ENCODE measurements around the gene RBFOX1. TPM values are rescaled to one million over a fixed set of nuclear protein-coding genes. Genes with fewer than 3 reads are reported as not detected.

RBFOX1 gene
- total and polyA plus RNA-seq, 10 of the 15 experiments (the other 5 are each of a cell fraction or from before 2014, with no cell fraction given), result 0.87 TPM; not detected in 9

DNA sequence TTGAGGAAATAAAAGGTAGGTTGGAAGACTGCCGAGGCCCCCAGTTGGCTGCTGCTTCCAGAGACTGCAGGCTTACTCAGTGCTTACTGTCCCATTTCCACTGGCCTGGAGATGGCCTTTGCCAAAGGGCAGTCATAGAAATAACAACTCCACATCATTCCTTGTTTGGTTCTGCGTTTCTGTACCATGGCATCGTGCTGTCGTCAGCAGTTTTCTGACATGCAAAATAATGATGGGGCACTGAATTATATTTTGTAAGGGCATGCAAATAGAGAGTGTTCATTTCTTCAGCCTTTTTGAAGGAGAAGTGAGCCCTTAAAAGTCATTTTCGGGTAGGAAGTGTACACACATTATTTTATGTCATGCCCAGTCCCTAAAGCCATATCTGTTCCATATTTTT, 88.9 kb downstream of the RBFOX1 start:
- Histone ChIP-seq H2AFZ (ENCODE audit: control insufficient read depth, low read depth, low read length) (no peak overlapping the region), H3K9ac (ENCODE audit: control insufficient read depth, insufficient read depth, low read length) (no peak overlapping the region), H3K4me3 (no peak overlapping the region), H3K4me1 (ENCODE audit: control insufficient read depth, insufficient read depth, low read length) (no peaks in the 10 kb centered on the region), H3K4me2 (ENCODE audit: control insufficient read depth, insufficient read depth) (no peak overlapping the region), H3K79me2 (ENCODE audit: control insufficient read depth, insufficient read depth, low read length) (no peaks in the 10 kb centered on the region), H3K27me3 (replicated peaks in 1 of 2; ENCODE audit: control insufficient read depth in 2 of 2, insufficient read depth in 2 of 2, low read length in 1 of 2) (no peaks in the 10 kb centered on the region), H3K27ac (ENCODE audit: control insufficient read depth, insufficient read depth) (no peak overlapping the region), H3K36me3 (ENCODE audit: control insufficient read depth in 2 of 2, insufficient read depth in 2 of 2, low read length in 1 of 2) (no peaks in the 10 kb centered on the region), H4K20me1 (ENCODE audit: control insufficient read depth, insufficient read depth) (no peaks in the 10 kb centered on the region), H3K9me3 (replicated peaks; ENCODE audit: control insufficient read depth, insufficient read depth, low read length) (no peaks in the 10 kb centered on the region)
- CTCF ChIA-PET, result no interaction called here
- WGBS (ENCODE audit: insufficient coverage, insufficient replicate concordance, low lambda C conversion rate, missing lambda C conversion rate), result 37% methylated on average over 5 of the region's 5 CpGs
- FAIRE-seq, result no peak
- SMC1A ChIA-PET (ENCODE audit: uncharacterized antibody, unreplicated experiment), result no interaction called here
- POLR2A ChIA-PET, result no interaction called here
- intact Hi-C loops (cut with micrococcal nuclease; ENCODE audit: unreplicated experiment) (no loop called here), in situ Hi-C loops (cut with MboI) (no loop called here)
- no peak for ATAC-seq
- TF ChIP-seq HSF1 (IDR thresholded peaks at IDR 0.05; ENCODE audit: low read depth, low read length) (no peak), MYB (IDR thresholded peaks at IDR 0.05; ENCODE audit: borderline replicate concordance, low read depth, low read length) (no peak), NR2C1 (IDR thresholded peaks at IDR 0.05) (no peak), FOS (IDR thresholded peaks at IDR 0.05; ENCODE audit: borderline replicate concordance, extremely low read depth, insufficient read length) (no peak), EED (IDR thresholded peaks at IDR 0.05; ENCODE audit: low read depth) (no peak), JUNB (IDR thresholded peaks at IDR 0.05) (no peak), EP300 (IDR thresholded peaks at IDR 0.05; ENCODE audit: borderline replicate concordance in 1 of 2, control insufficient read depth in 1 of 2, low read depth in 2 of 2, low read length in 2 of 2) (no peak), ZNF24 (IDR thresholded peaks at IDR 0.05) (no peak), RELA (IDR thresholded peaks at IDR 0.05; ENCODE audit: borderline replicate concordance, partially characterized antibody) (no peak), YBX1 (IDR thresholded peaks at IDR 0.05) (no peak), SPI1 (IDR thresholded peaks at IDR 0.05; ENCODE audit: borderline replicate concordance, insufficient read depth, low read depth, low read length) (no peak), RCOR1 (conservative IDR thresholded peaks at IDR 0.05; ENCODE audit: low read depth, low read length) (no peak), RAD21 (IDR thresholded peaks at IDR 0.05; ENCODE audit: insufficient read depth, low read depth, low read length) (no peak), RUNX3 (IDR thresholded peaks at IDR 0.05; ENCODE audit: low read length) (no peak), POLR2A (IDR thresholded peaks at IDR 0.05; ENCODE audit: low read depth, low read length) (no peak), NFIC (IDR thresholded peaks at IDR 0.05; ENCODE audit: low read depth, low read length) (no peak)
- TF ChIP-seq, protein P1, sequence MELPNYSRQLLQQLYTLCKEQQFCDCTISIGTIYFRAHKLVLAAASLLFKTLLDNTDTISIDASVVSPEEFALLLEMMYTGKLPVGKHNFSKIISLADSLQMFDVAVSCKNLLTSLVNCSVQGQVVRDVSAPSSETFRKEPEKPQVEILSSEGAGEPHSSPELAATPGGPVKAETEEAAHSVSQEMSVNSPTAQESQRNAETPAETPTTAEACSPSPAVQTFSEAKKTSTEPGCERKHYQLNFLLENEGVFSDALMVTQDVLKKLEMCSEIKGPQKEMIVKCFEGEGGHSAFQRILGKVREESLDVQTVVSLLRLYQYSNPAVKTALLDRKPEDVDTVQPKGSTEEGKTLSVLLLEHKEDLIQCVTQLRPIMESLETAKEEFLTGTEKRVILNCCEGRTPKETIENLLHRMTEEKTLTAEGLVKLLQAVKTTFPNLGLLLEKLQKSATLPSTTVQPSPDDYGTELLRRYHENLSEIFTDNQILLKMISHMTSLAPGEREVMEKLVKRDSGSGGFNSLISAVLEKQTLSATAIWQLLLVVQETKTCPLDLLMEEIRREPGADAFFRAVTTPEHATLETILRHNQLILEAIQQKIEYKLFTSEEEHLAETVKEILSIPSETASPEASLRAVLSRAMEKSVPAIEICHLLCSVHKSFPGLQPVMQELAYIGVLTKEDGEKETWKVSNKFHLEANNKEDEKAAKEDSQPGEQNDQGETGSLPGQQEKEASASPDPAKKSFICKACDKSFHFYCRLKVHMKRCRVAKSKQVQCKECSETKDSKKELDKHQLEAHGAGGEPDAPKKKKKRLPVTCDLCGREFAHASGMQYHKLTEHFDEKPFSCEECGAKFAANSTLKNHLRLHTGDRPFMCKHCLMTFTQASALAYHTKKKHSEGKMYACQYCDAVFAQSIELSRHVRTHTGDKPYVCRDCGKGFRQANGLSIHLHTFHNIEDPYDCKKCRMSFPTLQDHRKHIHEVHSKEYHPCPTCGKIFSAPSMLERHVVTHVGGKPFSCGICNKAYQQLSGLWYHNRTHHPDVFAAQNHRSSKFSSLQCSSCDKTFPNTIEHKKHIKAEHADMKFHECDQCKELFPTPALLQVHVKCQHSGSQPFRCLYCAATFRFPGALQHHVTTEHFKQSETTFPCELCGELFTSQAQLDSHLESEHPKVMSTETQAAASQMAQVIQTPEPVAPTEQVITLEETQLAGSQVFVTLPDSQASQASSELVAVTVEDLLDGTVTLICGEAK (IDR thresholded peaks at IDR 0.05; ENCODE audit: borderline replicate concordance), result no peak
- TF ChIP-seq, protein P2, sequence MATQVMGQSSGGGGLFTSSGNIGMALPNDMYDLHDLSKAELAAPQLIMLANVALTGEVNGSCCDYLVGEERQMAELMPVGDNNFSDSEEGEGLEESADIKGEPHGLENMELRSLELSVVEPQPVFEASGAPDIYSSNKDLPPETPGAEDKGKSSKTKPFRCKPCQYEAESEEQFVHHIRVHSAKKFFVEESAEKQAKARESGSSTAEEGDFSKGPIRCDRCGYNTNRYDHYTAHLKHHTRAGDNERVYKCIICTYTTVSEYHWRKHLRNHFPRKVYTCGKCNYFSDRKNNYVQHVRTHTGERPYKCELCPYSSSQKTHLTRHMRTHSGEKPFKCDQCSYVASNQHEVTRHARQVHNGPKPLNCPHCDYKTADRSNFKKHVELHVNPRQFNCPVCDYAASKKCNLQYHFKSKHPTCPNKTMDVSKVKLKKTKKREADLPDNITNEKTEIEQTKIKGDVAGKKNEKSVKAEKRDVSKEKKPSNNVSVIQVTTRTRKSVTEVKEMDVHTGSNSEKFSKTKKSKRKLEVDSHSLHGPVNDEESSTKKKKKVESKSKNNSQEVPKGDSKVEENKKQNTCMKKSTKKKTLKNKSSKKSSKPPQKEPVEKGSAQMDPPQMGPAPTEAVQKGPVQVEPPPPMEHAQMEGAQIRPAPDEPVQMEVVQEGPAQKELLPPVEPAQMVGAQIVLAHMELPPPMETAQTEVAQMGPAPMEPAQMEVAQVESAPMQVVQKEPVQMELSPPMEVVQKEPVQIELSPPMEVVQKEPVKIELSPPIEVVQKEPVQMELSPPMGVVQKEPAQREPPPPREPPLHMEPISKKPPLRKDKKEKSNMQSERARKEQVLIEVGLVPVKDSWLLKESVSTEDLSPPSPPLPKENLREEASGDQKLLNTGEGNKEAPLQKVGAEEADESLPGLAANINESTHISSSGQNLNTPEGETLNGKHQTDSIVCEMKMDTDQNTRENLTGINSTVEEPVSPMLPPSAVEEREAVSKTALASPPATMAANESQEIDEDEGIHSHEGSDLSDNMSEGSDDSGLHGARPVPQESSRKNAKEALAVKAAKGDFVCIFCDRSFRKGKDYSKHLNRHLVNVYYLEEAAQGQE (IDR thresholded peaks at IDR 0.05; ENCODE audit: low read depth, low read length), result no peak
- no TSS peak for BruUV-seq (replicated peaks)
- DNase-seq (ENCODE audit: low read depth, low spot score), result no peak
- RAD21 ChIA-PET (ENCODE audit: unreplicated experiment), result no interaction called here

Data from GM12878 (cell line).